ENCODE results near the gene TPI1. TPM values are rescaled to one million over a fixed set of nuclear protein-coding genes. Genes with fewer than 3 reads are reported as not detected.
A peak's percentile ranks its signal among the peaks of the same experiment; 100 is the strongest.

TPI1 gene
- total RNA-seq, 4 donors from 2014 or later = 288 to 372 (median 355) TPM

DNA sequence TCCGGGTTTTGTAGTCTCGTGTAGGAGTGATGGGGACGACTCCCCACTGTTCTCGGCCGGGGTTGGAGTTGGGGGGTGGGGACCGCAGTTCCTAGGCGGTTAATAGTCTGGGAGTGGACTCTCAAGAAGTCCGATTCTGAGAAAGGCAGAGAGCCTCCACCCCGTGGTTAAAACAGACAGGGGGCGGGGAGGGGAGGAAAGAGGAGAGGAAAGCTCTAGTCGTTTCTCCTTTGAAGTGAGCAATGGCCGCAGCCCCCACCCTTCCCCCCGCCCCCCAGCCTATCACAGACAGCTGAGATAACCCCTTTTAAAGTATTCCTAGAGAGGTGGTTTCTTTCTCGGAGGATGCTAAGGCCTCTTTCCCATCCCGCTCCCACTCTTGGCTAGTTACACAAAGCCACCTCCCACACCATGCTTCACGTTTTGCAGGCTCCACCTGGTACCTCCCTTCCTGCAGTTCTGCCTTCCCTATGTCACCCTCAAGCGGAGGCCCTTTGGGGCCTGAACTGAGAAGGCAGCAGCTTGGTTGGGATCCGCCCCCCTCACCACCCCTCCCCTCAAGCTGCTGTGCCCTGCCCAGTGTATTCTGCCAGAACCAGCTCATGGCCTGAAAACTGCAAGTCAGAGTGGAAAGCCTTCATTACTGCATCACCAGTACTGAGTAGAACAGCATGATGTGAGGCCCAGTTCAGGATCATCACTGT lies 14.5 kb upstream of the TPI1 start:
- TF ChIP-seq, protein P1, sequence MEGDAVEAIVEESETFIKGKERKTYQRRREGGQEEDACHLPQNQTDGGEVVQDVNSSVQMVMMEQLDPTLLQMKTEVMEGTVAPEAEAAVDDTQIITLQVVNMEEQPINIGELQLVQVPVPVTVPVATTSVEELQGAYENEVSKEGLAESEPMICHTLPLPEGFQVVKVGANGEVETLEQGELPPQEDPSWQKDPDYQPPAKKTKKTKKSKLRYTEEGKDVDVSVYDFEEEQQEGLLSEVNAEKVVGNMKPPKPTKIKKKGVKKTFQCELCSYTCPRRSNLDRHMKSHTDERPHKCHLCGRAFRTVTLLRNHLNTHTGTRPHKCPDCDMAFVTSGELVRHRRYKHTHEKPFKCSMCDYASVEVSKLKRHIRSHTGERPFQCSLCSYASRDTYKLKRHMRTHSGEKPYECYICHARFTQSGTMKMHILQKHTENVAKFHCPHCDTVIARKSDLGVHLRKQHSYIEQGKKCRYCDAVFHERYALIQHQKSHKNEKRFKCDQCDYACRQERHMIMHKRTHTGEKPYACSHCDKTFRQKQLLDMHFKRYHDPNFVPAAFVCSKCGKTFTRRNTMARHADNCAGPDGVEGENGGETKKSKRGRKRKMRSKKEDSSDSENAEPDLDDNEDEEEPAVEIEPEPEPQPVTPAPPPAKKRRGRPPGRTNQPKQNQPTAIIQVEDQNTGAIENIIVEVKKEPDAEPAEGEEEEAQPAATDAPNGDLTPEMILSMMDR (IDR thresholded peaks at IDR 0.05) = peak in 1 of 3 experiments; percentile 4
- no peak for TF ChIP-seq POLR2A (IDR thresholded peaks at IDR 0.05; ENCODE audit: low read depth)
- H3K4me3 ChIP-seq = peak overlapping the region; percentile 61 to 94 (median 68)
- peaks cover 13 to 26% (median 20%) of the 10 kb centered on the region in 4 donors for H3K4me1 ChIP-seq
- intact Hi-C loops (cut with DNase I) = no loop called here
- H3K36me3 ChIP-seq = peaks cover 18 to 43% (median 32%) of the 10 kb centered on the region in 4 donors
- no peaks in the 10 kb centered on the region for H3K9me3 ChIP-seq
- DNase-seq (ENCODE audit: extremely low spot score) = no peak
- peak overlapping the region; percentile 92 to 98 (median 95) for H3K27ac ChIP-seq (replicated peaks in 1 of 4)
- WGBS = 2% methylated on average over 17 of the region's 18 CpGs
- H3K27me3 ChIP-seq = no peaks in the 10 kb centered on the region

DNA sequence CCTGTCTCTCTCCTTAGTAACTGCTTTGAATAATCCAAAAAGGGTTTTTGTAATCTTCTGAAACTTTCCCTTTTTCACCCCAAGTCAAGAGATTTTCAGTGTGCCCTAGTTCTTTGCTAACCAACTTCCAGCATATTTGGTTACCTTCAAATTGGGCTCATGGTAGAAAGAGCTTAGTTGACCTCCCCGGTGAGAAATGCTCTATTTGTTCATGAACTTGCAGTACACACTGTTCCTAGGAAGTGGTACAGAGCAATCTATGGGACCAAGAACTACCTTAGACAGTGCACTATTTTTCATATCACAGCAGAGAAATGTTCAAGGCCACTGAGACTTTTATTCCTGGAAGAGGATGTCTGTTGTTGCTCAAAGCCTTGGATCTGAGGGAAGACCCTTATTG lies 13.7 kb upstream of the TPI1 start:
- TF ChIP-seq EP300 (IDR thresholded peaks at IDR 0.05) (no peak), POLR2AphosphoS5 (IDR thresholded peaks at IDR 0.05) (no peak), POLR2A (IDR thresholded peaks at IDR 0.05; ENCODE audit: low read depth) (no peak)
- TF ChIP-seq, protein P1 (IDR thresholded peaks at IDR 0.05) = no peak

DNA sequence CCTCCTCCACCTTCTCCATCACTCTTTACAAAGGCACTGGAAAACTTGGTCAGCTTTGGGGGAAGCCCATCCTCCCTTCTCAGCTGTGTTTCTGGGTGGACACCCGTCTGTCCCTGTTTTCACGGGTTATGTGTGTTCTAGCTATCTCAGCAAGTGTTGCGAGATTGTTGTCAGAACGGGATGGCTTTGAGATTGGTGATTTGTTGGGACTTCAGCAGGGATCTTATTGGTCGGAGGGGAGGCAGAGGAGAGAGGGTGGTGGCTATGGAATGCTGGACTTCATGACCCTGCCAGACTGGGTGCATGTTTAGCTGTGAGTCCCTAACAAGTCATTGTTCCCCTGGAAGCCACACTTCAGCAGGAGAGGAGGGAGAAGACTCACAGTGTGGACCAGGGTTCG lies 13.3 kb upstream of the TPI1 start:
- TF ChIP-seq POLR2AphosphoS5 (IDR thresholded peaks at IDR 0.05) = no peak
- TF ChIP-seq, protein P1 (IDR thresholded peaks at IDR 0.05) = no peak
- TF ChIP-seq EP300 (IDR thresholded peaks at IDR 0.05) = no peak
- no peak for TF ChIP-seq POLR2A (IDR thresholded peaks at IDR 0.05; ENCODE audit: low read depth)
- Histone ChIP-seq H3K27ac (replicated peaks in 1 of 4) (peak overlapping the region; percentile 92 to 98 (median 95)), H3K27me3 (no peaks in the 10 kb centered on the region), H3K4me1 (peaks cover 13 to 26% (median 20%) of the 10 kb centered on the region in 4 donors), H3K36me3 (peaks cover 30 to 47% (median 42%) of the 10 kb centered on the region in 4 donors), H3K9me3 (no peaks in the 10 kb centered on the region), H3K4me3 (no peak overlapping the region)
- DNase-seq (ENCODE audit: extremely low spot score) = no peak
- 73% methylated on average over 6 of the region's 6 CpGs for WGBS
- intact Hi-C loops (cut with DNase I) = no loop called here

More for the DNA sequence above, 13.7 kb upstream of the TPI1 start:
- intact Hi-C loops (cut with DNase I) = no loop called here
- 71% methylated on average over 1 of the region's 1 CpG for WGBS
- peaks cover 13 to 26% (median 20%) of the 10 kb centered on the region in 4 donors for H3K4me1 ChIP-seq
- DNase-seq (ENCODE audit: extremely low spot score) = no peak
- peaks cover 26 to 47% (median 40%) of the 10 kb centered on the region in 4 donors for H3K36me3 ChIP-seq
- H3K27ac ChIP-seq (replicated peaks in 1 of 4) = peak overlapping the region; percentile 92 to 98 (median 95)
- H3K27me3 ChIP-seq = no peaks in the 10 kb centered on the region
- H3K9me3 ChIP-seq = no peaks in the 10 kb centered on the region
- H3K4me3 ChIP-seq = peak overlapping the region in 1 of 4 donors; percentile 61

DNA sequence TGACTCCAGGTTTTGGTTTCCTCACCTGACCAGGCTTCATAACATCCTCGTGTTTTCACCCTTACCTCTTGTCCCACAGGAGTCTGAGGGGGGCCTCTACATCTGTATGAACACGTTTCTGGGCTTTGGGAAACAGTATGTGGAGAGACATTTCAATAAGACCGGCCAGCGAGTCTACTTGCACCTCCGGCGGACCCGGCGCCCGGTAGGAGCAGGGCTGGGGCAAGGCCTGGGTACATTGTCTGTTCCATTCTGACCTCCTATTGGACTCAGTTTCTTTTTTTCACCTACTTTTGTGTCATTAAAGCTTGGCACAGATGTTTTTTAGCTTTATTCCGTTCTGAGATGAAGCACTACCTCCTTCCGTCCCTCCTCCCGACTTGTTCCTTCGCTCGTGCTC lies 12.0 kb upstream of the TPI1 start:
- DNase-seq (ENCODE audit: extremely low spot score) = no peak
- Histone ChIP-seq H3K36me3 (peaks cover 43 to 56% (median 51%) of the 10 kb centered on the region in 4 donors), H3K27ac (replicated peaks in 1 of 4) (no peak overlapping the region), H3K27me3 (no peaks in the 10 kb centered on the region), H3K4me3 (no peak overlapping the region), H3K4me1 (peaks cover 13 to 26% (median 20%) of the 10 kb centered on the region in 4 donors), H3K9me3 (no peaks in the 10 kb centered on the region)
- TF ChIP-seq EP300 (IDR thresholded peaks at IDR 0.05) (no peak), POLR2A (IDR thresholded peaks at IDR 0.05; ENCODE audit: low read depth) (no peak), POLR2AphosphoS5 (IDR thresholded peaks at IDR 0.05) (no peak)
- TF ChIP-seq, protein P1 (IDR thresholded peaks at IDR 0.05) = no peak
- WGBS = 93% methylated on average over 14 of the region's 14 CpGs
- intact Hi-C loops (cut with DNase I) = no loop called here

All from esophagus muscularis mucosa (tissue), 4 donors.